GM19238 (cell line): ENCODE results near the gene BCAP29.

Source experiments
- DNase-seq: peaks from one replicate; pipeline ENCODE4 v3.0.0; 2011; ENCODE audit warnings: low spot score; ENCODE audit not compliant: insufficient read length

Gene BCAP29

DNA sequence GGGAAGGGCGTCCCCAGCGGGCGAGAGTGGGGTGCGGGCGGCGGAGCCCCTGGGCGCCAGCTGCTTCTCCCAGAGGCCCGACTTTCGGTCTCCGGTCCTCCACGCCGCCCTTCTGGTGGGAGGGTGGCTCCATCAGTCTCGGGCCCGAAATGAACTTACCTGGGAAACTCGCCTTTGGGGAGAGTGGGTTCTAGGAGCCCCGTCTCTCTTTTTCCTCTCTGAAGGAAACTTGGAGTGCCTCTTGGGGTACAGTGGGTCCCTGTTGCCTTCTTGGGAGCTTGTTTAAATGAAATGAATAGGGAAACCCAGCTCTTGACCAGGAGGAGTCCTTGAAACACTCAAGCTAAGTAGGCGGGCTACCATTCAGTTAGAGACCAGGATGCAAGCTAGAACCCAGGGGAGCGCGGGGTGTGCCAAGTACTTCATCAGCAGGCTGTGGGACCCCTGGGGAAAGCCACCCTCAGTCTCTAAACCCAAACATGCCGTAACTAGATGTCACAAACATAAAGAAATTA lies 81.9 kb downstream of the BCAP29 start:
- no peak for DNase-seq

DNA sequence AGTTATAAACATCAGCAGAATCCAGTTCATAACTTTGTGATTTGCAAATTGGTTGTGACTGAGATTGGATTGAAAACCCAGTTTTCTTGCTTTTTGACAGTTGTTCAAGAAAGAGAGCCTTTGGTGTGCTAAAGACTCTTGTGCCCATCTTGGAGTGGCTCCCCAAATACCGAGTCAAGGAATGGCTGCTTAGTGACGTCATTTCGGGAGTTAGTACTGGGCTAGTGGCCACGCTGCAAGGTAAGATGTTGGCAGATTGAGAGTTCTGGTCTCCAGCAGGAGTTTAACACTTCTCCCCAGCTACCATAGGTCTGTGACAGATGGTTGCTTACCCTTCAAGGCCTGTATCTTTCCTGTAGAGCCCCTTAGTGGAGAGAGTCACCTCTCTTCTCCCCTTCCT lies 83.2 kb downstream of the BCAP29 start:
- no peak for DNase-seq

DNA sequence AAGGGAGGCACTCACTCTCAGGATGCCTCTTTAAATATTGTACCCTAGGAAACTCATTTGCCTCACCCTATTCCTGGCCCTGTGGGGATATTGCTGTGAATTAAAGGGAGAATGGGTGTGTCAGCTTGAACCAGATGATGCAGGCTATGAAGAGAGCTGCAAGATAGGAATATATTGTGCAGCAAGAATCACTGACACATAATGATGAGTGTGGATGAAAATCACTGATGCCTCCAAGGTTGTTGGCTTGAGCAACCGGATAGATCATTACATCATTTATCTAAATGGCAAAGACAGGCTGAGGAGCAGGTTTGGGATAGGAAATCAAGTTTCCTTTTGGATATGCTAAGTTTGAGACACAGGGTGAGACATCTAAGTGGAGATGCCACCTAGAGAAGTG lies 86.7 kb downstream of the BCAP29 start:
- no peak for DNase-seq

DNA sequence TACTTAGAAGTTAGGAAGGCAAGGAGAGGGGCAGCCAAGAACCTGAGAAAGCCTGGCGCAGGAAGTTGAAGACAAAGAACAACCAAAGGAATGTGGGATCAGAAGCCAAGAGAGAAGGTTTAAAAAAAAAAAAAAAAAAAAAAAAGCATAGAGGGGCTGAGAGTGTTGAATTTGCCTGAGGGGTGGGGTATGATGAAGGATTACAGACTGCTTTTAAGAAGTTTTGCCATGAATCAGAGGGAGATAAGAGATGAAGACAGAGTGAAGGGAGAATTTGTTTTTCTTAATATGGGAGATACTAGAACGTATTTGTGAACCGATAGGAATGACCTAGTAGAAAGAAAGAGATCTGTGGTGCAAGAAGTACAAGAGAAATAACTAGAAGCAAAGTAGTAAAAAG lies 87.3 kb downstream of the BCAP29 start:
- no peak for DNase-seq

GRCh38 chr7:107668296-107668695 lies 88.2 kb downstream of the BCAP29 start:
- no peak for DNase-seq
